ENCODE measurements around the gene C3orf33. TPM values are rescaled to one million over a fixed set of nuclear protein-coding genes. Genes with fewer than 3 reads are reported as not detected.

The C3orf33 gene
- total RNA-seq, 1 donor from 2014 or later = 3.9 TPM

GRCh38 chr3:155742349-155742965 is 63.6 kb downstream of the C3orf33 start:
- H3K4me1 Mint-ChIP-seq (ENCODE audit: unreplicated experiment) = peaks cover 19% of the 10 kb centered on the region
- no peak overlapping the region for H3K4me3 Mint-ChIP-seq (ENCODE audit: unreplicated experiment)
- no peak for DNase-seq (ENCODE audit: extremely low spot score, unreplicated experiment)

DNA sequence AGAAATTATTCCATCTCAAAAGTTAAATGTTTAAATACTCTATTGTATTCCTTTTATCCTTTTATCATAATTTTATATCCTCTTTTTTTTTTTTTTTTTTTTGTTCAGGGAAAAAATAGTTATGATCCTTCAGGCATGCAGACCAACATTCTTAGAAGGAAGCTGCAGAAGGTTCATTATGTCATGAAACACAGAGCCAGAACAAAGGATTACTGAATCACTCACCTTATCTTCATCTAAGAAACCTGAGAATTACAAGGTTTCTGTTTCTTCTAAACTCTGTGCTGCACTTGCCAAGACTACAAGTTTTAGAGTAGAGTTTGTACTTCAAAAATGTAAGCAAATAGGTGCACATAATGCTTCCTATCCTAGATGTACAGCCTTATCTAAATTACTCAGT is 64.5 kb downstream of the C3orf33 start:
- H3K4me3 Mint-ChIP-seq (ENCODE audit: unreplicated experiment) = no peak overlapping the region
- TF ChIP-seq, protein P1, sequence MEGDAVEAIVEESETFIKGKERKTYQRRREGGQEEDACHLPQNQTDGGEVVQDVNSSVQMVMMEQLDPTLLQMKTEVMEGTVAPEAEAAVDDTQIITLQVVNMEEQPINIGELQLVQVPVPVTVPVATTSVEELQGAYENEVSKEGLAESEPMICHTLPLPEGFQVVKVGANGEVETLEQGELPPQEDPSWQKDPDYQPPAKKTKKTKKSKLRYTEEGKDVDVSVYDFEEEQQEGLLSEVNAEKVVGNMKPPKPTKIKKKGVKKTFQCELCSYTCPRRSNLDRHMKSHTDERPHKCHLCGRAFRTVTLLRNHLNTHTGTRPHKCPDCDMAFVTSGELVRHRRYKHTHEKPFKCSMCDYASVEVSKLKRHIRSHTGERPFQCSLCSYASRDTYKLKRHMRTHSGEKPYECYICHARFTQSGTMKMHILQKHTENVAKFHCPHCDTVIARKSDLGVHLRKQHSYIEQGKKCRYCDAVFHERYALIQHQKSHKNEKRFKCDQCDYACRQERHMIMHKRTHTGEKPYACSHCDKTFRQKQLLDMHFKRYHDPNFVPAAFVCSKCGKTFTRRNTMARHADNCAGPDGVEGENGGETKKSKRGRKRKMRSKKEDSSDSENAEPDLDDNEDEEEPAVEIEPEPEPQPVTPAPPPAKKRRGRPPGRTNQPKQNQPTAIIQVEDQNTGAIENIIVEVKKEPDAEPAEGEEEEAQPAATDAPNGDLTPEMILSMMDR (IDR thresholded peaks at IDR 0.05) = no peak
- H3K36me3 Mint-ChIP-seq (ENCODE audit: unreplicated experiment) = no peaks in the 10 kb centered on the region
- H3K27ac Mint-ChIP-seq (ENCODE audit: unreplicated experiment) = no peak overlapping the region
- H3K27me3 Mint-ChIP-seq (ENCODE audit: unreplicated experiment) = peaks cover 71% of the 10 kb centered on the region
- H3K9me3 Mint-ChIP-seq (ENCODE audit: unreplicated experiment) = no peaks in the 10 kb centered on the region
- DNase-seq (ENCODE audit: extremely low spot score, unreplicated experiment) = no peak
- peaks cover 19% of the 10 kb centered on the region for H3K4me1 Mint-ChIP-seq (ENCODE audit: unreplicated experiment)

More at GRCh38 chr3:155742349-155742965, 63.6 kb downstream of the C3orf33 start:
- Mint-ChIP-seq H3K27me3 (ENCODE audit: unreplicated experiment) (peaks cover 75% of the 10 kb centered on the region), H3K27ac (ENCODE audit: unreplicated experiment) (no peak overlapping the region), H3K36me3 (ENCODE audit: unreplicated experiment) (no peaks in the 10 kb centered on the region), H3K9me3 (ENCODE audit: unreplicated experiment) (no peaks in the 10 kb centered on the region)
- TF ChIP-seq, protein P1 (IDR thresholded peaks at IDR 0.05) = no peak

DNA sequence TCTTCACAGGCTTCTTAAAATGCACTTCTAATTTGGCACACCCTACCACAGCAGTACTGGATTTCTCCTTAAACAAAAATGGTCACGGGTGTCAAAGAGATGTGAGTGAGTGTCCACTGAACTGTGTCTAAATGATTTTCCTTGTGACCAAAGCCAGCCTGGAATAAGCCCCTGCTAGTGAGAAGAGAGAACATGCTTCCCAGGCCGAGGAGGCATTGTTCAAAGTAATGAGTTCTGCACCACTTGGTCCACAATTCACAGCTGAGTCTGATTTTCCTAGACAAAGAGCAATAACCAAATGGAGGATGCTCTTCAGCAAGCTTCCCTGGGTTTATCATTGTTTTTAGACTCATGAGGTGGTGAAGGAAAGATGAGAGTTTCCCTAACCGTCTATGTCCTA is 65.0 kb downstream of the C3orf33 start:
- H3K27ac Mint-ChIP-seq (ENCODE audit: unreplicated experiment) = no peak overlapping the region
- DNase-seq (ENCODE audit: extremely low spot score, unreplicated experiment) = no peak
- peaks cover 19% of the 10 kb centered on the region for H3K4me1 Mint-ChIP-seq (ENCODE audit: unreplicated experiment)
- H3K9me3 Mint-ChIP-seq (ENCODE audit: unreplicated experiment) = no peaks in the 10 kb centered on the region
- TF ChIP-seq, protein P1 (IDR thresholded peaks at IDR 0.05) = no peak
- peaks cover 71% of the 10 kb centered on the region for H3K27me3 Mint-ChIP-seq (ENCODE audit: unreplicated experiment)
- H3K36me3 Mint-ChIP-seq (ENCODE audit: unreplicated experiment) = no peaks in the 10 kb centered on the region
- H3K4me3 Mint-ChIP-seq (ENCODE audit: unreplicated experiment) = no peak overlapping the region

DNA sequence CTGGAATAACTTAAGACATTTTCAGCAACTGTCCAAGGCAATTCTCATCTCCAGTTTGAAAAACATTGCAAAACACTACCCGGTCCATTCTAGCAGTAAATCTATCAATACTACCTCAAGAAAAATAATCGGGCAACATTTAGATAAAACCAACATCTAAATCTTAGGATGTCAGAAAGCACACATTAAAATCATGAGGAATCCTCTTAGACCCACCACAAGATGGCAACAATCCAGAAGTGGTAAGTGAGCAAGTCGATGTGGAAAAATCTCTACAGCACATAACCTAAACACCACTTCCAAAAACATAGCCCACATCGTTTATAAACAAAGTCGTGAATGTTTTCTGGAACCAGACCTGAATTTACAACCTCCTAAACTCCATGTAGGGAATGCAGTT is 66.9 kb downstream of the C3orf33 start:
- no peak for DNase-seq (ENCODE audit: extremely low spot score, unreplicated experiment)
- Mint-ChIP-seq H3K9me3 (ENCODE audit: unreplicated experiment) (no peaks in the 10 kb centered on the region), H3K27me3 (ENCODE audit: unreplicated experiment) (peaks cover 60% of the 10 kb centered on the region), H3K4me3 (ENCODE audit: unreplicated experiment) (no peak overlapping the region), H3K4me1 (ENCODE audit: unreplicated experiment) (peaks cover 8% of the 10 kb centered on the region), H3K36me3 (ENCODE audit: unreplicated experiment) (no peaks in the 10 kb centered on the region), H3K27ac (ENCODE audit: unreplicated experiment) (no peak overlapping the region)
- TF ChIP-seq, protein P1 (IDR thresholded peaks at IDR 0.05) = peak; percentile 20

- Mint-ChIP-seq H3K4me1 (ENCODE audit: unreplicated experiment) (peaks cover 5% of the 10 kb centered on the region), H3K9me3 (ENCODE audit: unreplicated experiment) (no peaks in the 10 kb centered on the region), H3K27me3 (ENCODE audit: unreplicated experiment) (peaks cover 59% of the 10 kb centered on the region), H3K27ac (ENCODE audit: unreplicated experiment) (no peak overlapping the region), H3K4me3 (ENCODE audit: unreplicated experiment) (no peak overlapping the region), H3K36me3 (ENCODE audit: unreplicated experiment) (no peaks in the 10 kb centered on the region)
- TF ChIP-seq, protein P1 (IDR thresholded peaks at IDR 0.05) = no peak
- no peak for DNase-seq (ENCODE audit: extremely low spot score, unreplicated experiment)
Measured at GRCh38 chr3:155738580-155739076, 67.5 kb downstream of the C3orf33 start.

All from osteocyte (in vitro differentiated cells).